Measurements from ENCODE around the gene BRPF1.

DNA sequence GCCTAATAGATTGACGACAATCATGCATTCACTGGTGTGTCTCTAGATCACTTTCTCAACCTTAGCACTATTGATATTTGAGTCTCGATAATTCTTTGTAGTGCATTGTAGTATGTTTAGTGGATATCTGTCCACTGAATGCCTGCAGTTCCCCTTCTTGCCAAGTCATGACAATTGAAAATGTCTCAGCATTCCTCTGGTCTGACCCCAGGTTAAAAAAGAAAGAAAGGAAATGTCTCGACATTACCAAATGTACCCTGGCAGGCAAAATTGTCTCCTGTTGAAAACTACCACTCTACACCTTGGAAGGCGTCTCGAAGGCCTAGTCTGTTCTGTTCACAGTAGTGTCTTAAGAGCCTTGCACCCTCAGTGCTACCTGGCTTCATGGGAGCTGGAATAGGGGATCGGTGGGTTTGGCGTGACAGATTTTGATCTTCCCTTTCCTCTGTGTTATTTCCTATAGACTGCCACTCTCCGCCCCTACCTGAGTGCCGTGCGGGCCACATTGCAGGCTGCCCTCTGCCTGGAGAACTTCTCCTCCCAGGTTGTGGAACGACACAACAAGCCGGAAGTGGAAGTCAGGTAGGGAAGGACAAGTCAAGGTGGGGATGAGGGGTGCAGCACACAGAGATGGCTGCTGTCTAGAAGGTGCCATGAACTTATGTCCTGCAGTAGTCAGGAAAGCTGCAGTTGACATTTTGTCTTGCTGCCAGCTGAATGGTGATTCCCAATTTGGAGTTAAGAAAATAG, 65.8 kb downstream of the BRPF1 start:
- TF ChIP-seq, protein P1, sequence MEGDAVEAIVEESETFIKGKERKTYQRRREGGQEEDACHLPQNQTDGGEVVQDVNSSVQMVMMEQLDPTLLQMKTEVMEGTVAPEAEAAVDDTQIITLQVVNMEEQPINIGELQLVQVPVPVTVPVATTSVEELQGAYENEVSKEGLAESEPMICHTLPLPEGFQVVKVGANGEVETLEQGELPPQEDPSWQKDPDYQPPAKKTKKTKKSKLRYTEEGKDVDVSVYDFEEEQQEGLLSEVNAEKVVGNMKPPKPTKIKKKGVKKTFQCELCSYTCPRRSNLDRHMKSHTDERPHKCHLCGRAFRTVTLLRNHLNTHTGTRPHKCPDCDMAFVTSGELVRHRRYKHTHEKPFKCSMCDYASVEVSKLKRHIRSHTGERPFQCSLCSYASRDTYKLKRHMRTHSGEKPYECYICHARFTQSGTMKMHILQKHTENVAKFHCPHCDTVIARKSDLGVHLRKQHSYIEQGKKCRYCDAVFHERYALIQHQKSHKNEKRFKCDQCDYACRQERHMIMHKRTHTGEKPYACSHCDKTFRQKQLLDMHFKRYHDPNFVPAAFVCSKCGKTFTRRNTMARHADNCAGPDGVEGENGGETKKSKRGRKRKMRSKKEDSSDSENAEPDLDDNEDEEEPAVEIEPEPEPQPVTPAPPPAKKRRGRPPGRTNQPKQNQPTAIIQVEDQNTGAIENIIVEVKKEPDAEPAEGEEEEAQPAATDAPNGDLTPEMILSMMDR (IDR thresholded peaks at IDR 0.05; ENCODE audit: insufficient read depth, low read length, poor library complexity, severe bottlenecking), result no peak
- no peak for TF ChIP-seq EZH2phosphoT487 (conservative IDR thresholded peaks at IDR 0.05; ENCODE audit: low read length)
